ENCODE data around the gene LIMK2. TPM values are rescaled to one million over a fixed set of nuclear protein-coding genes. Genes with fewer than 3 reads are reported as not detected.
"Not testable (repeated sequence)": the region's sequence is repeated elsewhere in the genome, so short reads cannot be mapped to it uniquely, and the experiment has no call there.

LIMK2 gene
- 19.9 TPM for polyA plus RNA-seq (2012; ENCODE audit: insufficient read depth, insufficient read length, low read depth)

- DNase-seq: peak; percentile 98
- no peaks in the 10 kb centered on the region for H3K36me3 ChIP-seq
- no peaks in the 10 kb centered on the region for H3K4me1 ChIP-seq
- H3K27me3 ChIP-seq: no peaks in the 10 kb centered on the region
- H3K9me3 ChIP-seq: no peaks in the 10 kb centered on the region
- peak; percentile 74 for TF ChIP-seq CTCF (IDR thresholded peaks at IDR 0.05; ENCODE audit: low read depth, low read length)
- peak within 1 kb of the TSS; percentile 89 for H3K4me3 ChIP-seq (ENCODE audit: low read depth, low read length)
Measured at GRCh38 chr22:31211862-31212730, at the start of gene LIMK2. Gene LIMK2 (plus strand): TSS chr22:31212298. CDS start chr22:31212409, 111 bp downstream.

GRCh38 chr22:31170971-31171370 is 41.1 kb upstream of the LIMK2 start:
- no peaks in the 10 kb centered on the region for H3K27me3 ChIP-seq
- no peak overlapping the region for H3K4me3 ChIP-seq (ENCODE audit: low read depth, low read length)
- DNase-seq: no peak
- H3K9me3 ChIP-seq: no peaks in the 10 kb centered on the region
- no peaks in the 10 kb centered on the region for H3K4me1 ChIP-seq
- no peak for TF ChIP-seq CTCF (IDR thresholded peaks at IDR 0.05; ENCODE audit: low read depth, low read length)
- no peaks in the 10 kb centered on the region for H3K36me3 ChIP-seq

GRCh38 chr22:31171734-31172133 is 40.4 kb upstream of the LIMK2 start:
- not testable (repeated sequence) for H3K9me3 ChIP-seq; H3K4me3 ChIP-seq (ENCODE audit: low read depth, low read length); H3K27me3 ChIP-seq; H3K36me3 ChIP-seq; H3K4me1 ChIP-seq; DNase-seq

- no peaks in the 10 kb centered on the region; the same call in 1 of the 2 replicates for H3K36me3 ChIP-seq
- no peaks in the 10 kb centered on the region for H3K4me1 ChIP-seq
- H3K9me3 ChIP-seq: no peaks in the 10 kb centered on the region
- no peak for DNase-seq
- TF ChIP-seq CTCF (IDR thresholded peaks at IDR 0.05; ENCODE audit: low read depth, low read length): no peak
- H3K27me3 ChIP-seq: no peaks in the 10 kb centered on the region
- no peak overlapping the region for H3K4me3 ChIP-seq (ENCODE audit: low read depth, low read length)
Measured at GRCh38 chr22:31173386-31174145, 38.5 kb upstream of the LIMK2 start.

- DNase-seq: no peak
- Histone ChIP-seq H3K36me3 (no peaks in the 10 kb centered on the region; the same call in 1 of the 2 replicates), H3K4me1 (no peaks in the 10 kb centered on the region), H3K27me3 (no peaks in the 10 kb centered on the region), H3K9me3 (no peaks in the 10 kb centered on the region), H3K4me3 (ENCODE audit: low read depth, low read length) (no peak overlapping the region)
- no peak for TF ChIP-seq CTCF (IDR thresholded peaks at IDR 0.05; ENCODE audit: low read depth, low read length)
Measured at GRCh38 chr22:31176923-31177322, 35.2 kb upstream of the LIMK2 start.

- Histone ChIP-seq H3K9me3 (no peaks in the 10 kb centered on the region), H3K27me3 (no peaks in the 10 kb centered on the region), H3K4me3 (ENCODE audit: low read depth, low read length) (no peak overlapping the region), H3K36me3 (peaks cover 3% of the 10 kb centered on the region), H3K4me1 (no peaks in the 10 kb centered on the region)
- no peak for DNase-seq
- TF ChIP-seq CTCF (IDR thresholded peaks at IDR 0.05; ENCODE audit: low read depth, low read length): no peak
Measured at GRCh38 chr22:31177420-31178162, 34.5 kb upstream of the LIMK2 start.
